ENCODE measurements around the gene REX1BD. TPM values are rescaled to one million over a fixed set of nuclear protein-coding genes. Genes with fewer than 3 reads are reported as not detected.

The REX1BD gene
- total and polyA plus RNA-seq, 2 donors (not counting 3 experiments of a cell fraction or from before 2014, with no cell fraction given), result 64.4 to 90.9 TPM

DNA sequence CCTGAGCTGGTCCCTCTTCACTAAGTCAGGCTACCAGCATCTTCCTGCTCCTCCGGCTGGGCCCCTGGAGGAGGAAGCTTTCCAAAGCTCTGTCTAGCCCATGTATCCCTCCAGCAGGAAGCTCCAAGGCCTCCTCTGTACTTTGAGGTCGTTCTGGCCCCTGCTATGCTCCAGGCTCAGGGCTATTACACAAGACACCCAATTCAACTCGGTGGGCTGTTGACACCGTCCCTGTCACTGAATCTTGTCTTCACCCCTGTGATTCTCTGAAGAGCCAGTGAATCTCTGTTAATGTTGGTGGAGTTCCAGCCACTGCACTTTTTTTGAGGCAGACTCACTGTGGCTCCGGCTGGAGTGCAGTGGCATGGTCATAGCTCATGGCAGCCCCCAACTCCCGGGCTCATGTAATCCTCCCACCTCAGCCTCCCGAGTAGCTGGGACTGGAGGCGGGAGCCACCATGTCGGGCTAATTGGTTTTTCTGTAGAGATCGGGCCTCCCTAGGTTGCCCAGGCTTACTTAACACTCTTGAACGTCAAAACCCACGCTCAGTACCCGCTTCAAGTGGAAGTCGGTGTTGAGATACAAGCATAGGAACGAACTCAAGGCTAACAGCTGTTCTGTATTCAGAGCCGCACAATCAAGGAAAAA lies 512 bp upstream of the REX1BD start:
- ChIA-PET POLR2A (no interaction called here), CTCF (interaction anchor here (0.8 to 3.4 kb wide), 15 partner anchors 9 to 352 kb away, joined by 3 to 24 read pairs (median 10); partner anchors contain the start of genes COPE, DDX49 and UBA52)
- Histone ChIP-seq H3K4me3 (replicated peaks in 1 of 3; ENCODE audit: insufficient read depth in 1 of 3, low read depth in 1 of 3, low read length in 3 of 3) (peak overlapping the region in 2 of 3 experiments; percentile 65 to 78), H3K79me2 (ENCODE audit: control insufficient read depth, insufficient read depth, low read length) (no peaks in the 10 kb centered on the region), H3K27ac (ENCODE audit: insufficient read depth, low read depth, low read length) (peak overlapping the region; percentile 6), H2AFZ (ENCODE audit: low read depth, low read length) (peak overlapping the region; percentile 92), H3K36me3 (ENCODE audit: control insufficient read depth in 2 of 2, extremely low read depth in 1 of 2, insufficient read depth in 2 of 2, low read length in 2 of 2) (peaks cover 0 to 2% of the 10 kb centered on the region in 2 experiments), H3K9me3 (replicated peaks; ENCODE audit: control insufficient read depth, insufficient read depth, low read length) (no peaks in the 10 kb centered on the region), H3K9ac (replicated peaks; ENCODE audit: extremely low read depth, insufficient read depth, low read length) (no peak overlapping the region), H3K4me2 (ENCODE audit: insufficient read depth, low read length) (peak overlapping the region; percentile 68), H3K9me1 (replicated peaks; ENCODE audit: control insufficient read depth, extremely low read depth, insufficient read depth, low read length) (no peaks in the 10 kb centered on the region), H3K4me1 (ENCODE audit: control insufficient read depth, extremely low read depth, insufficient read depth, low read length) (peaks cover 15% of the 10 kb centered on the region), H4K20me1 (replicated peaks; ENCODE audit: control insufficient read depth, extremely low read depth, insufficient read depth, low read length) (no peaks in the 10 kb centered on the region), H3K27me3 (ENCODE audit: control insufficient read depth in 2 of 2, insufficient read depth in 2 of 2, low read length in 2 of 2) (no peaks in the 10 kb centered on the region)
- BruUV-seq (replicated peaks), result no TSS peak
- dilution Hi-C loops (cut with MboI; ENCODE audit: extremely low pct_ligation_motif_present, low sequenced_read_pairs) (no loop called here), intact Hi-C loops (cut with micrococcal nuclease) (loop anchor here (1.0 kb wide), 2 partner anchors 17 to 62 kb away; partner anchors contain the start of gene UBA52)
- FAIRE-seq (peak; percentile 82), DNase-seq (ENCODE audit: low read depth, low spot score) (no peak)
- no peak for TF ChIP-seq POLR2A (IDR thresholded peaks at IDR 0.05; ENCODE audit: low read depth, low read length)
- TF ChIP-seq, protein P1, sequence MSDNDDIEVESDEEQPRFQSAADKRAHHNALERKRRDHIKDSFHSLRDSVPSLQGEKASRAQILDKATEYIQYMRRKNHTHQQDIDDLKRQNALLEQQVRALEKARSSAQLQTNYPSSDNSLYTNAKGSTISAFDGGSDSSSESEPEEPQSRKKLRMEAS (IDR thresholded peaks at IDR 0.05; ENCODE audit: insufficient read depth, insufficient read length), result no peak
- no peak for TF ChIP-seq EZH2 (IDR thresholded peaks at IDR 0.05; ENCODE audit: borderline replicate concordance, low read depth, low read length, severe bottlenecking)

DNA sequence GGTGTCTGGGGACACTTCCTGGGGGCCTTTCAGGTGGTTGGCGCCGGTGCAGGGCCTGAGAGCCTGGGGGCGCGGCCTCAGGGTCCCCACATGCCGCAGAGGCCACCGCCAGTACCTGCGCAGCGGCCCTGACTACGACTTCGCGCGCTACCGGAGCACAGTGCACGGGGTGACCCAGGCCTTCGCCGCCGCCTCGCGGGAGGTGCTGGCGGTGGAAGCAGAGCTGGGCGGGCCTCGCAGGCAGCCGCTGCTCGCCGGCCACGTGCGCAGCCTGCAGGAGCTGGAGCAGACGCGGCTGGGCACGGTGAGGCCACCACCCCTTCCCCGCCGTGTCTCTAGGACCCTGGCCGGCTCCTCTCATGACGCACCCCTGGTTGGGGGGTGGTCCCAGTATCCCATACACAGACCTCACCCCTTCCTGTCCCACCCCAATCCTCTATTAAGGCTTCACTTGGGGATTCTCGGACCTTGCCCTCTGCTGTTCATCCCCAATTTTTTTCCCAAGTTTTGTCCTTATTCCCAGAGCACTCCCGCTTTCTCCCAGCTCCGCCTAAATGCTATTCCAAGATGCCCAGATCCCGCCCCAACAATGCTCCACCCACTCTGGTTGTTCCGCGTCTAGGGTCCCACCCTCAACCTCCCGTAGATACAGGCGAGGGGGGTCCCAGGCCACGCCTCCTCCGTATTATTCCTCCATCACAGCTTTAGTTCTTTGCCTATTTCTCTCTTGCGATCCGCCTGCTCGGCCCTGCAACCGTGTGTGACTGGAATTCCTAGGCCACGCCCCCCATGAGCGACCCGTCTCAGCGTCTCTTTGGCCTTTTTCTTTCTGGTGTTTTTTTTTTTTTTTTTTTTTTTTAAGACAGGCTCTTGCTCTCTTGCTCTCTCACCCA lies 1.0 kb downstream of the REX1BD start:
- no peaks in the 10 kb centered on the region for H3K79me2 ChIP-seq (ENCODE audit: control insufficient read depth, insufficient read depth, low read length)
- H3K4me2 ChIP-seq (ENCODE audit: insufficient read depth, low read length), result peak overlapping the region; percentile 68
- no peaks in the 10 kb centered on the region for H3K9me3 ChIP-seq (replicated peaks; ENCODE audit: control insufficient read depth, insufficient read depth, low read length)
- peaks cover 0 to 2% of the 10 kb centered on the region in 2 experiments for H3K36me3 ChIP-seq (ENCODE audit: control insufficient read depth in 2 of 2, extremely low read depth in 1 of 2, insufficient read depth in 2 of 2, low read length in 2 of 2)
- peak overlapping the region; percentile 32 to 78 (median 65) for H3K4me3 ChIP-seq (replicated peaks in 1 of 3; ENCODE audit: insufficient read depth in 1 of 3, low read depth in 1 of 3, low read length in 3 of 3)
- BruUV-seq (replicated peaks), result no TSS peak
- ChIA-PET CTCF (interaction anchor here (0.6 to 3.4 kb wide), 34 partner anchors 9 to 330 kb away, joined by 3 to 24 read pairs (median 4); partner anchors contain the start of genes COPE, DDX49, ELL and KXD1), POLR2A (interaction anchor here (0.7 to 1.4 kb wide), 5 partner anchors 17 to 70 kb away, joined by 3 to 9 read pairs (median 3); partner anchors contain the start of gene UBA52)
- FAIRE-seq (peak; percentile 86), DNase-seq (ENCODE audit: low read depth, low spot score) (peak; percentile 54)
- H4K20me1 ChIP-seq (replicated peaks; ENCODE audit: control insufficient read depth, extremely low read depth, insufficient read depth, low read length), result no peaks in the 10 kb centered on the region
- peak overlapping the region; percentile 16 for H3K27ac ChIP-seq (ENCODE audit: insufficient read depth, low read depth, low read length)
- H3K9me1 ChIP-seq (replicated peaks; ENCODE audit: control insufficient read depth, extremely low read depth, insufficient read depth, low read length), result no peaks in the 10 kb centered on the region
- H3K4me1 ChIP-seq (ENCODE audit: control insufficient read depth, extremely low read depth, insufficient read depth, low read length), result peaks cover 18% of the 10 kb centered on the region
- TF ChIP-seq POLR2AphosphoS5 (IDR thresholded peaks at IDR 0.05; ENCODE audit: insufficient read depth, low read depth, low read length) (no peak), MYC (IDR thresholded peaks at IDR 0.05; ENCODE audit: low read depth, low read length) (peak; percentile 45), EZH2 (IDR thresholded peaks at IDR 0.05; ENCODE audit: borderline replicate concordance, low read depth, low read length, severe bottlenecking) (no peak), POLR2A (IDR thresholded peaks at IDR 0.05; ENCODE audit: low read depth, low read length) (no peak), JUN (IDR thresholded peaks at IDR 0.05; ENCODE audit: borderline replicate concordance, insufficient read depth, insufficient read length, low read depth) (no peak), GATA2 (IDR thresholded peaks at IDR 0.05; ENCODE audit: insufficient read depth, insufficient read length, low read depth, low read length) (no peak), FOS (IDR thresholded peaks at IDR 0.05; ENCODE audit: borderline replicate concordance, insufficient read depth, low read length) (no peak)
- TF ChIP-seq, protein P2, sequence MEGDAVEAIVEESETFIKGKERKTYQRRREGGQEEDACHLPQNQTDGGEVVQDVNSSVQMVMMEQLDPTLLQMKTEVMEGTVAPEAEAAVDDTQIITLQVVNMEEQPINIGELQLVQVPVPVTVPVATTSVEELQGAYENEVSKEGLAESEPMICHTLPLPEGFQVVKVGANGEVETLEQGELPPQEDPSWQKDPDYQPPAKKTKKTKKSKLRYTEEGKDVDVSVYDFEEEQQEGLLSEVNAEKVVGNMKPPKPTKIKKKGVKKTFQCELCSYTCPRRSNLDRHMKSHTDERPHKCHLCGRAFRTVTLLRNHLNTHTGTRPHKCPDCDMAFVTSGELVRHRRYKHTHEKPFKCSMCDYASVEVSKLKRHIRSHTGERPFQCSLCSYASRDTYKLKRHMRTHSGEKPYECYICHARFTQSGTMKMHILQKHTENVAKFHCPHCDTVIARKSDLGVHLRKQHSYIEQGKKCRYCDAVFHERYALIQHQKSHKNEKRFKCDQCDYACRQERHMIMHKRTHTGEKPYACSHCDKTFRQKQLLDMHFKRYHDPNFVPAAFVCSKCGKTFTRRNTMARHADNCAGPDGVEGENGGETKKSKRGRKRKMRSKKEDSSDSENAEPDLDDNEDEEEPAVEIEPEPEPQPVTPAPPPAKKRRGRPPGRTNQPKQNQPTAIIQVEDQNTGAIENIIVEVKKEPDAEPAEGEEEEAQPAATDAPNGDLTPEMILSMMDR (IDR thresholded peaks at IDR 0.05; ENCODE audit: extremely low read depth in 1 of 2, insufficient read depth in 1 of 2, low read depth in 1 of 2, low read length in 2 of 2), result peak in 1 of 2 donors; percentile 37
- TF ChIP-seq, protein P1 (IDR thresholded peaks at IDR 0.05; ENCODE audit: insufficient read depth, insufficient read length), result peak; percentile 84
- peak overlapping the region; percentile 56 for H3K9ac ChIP-seq (replicated peaks; ENCODE audit: extremely low read depth, insufficient read depth, low read length)
- intact Hi-C loops (cut with micrococcal nuclease), result loop anchor here (1.0 kb wide), 2 partner anchors 67 to 330 kb away; partner anchors contain the start of genes COPE, DDX49 and ELL
- dilution Hi-C loops (cut with MboI; ENCODE audit: extremely low pct_ligation_motif_present, low sequenced_read_pairs), result no loop called here
- no peaks in the 10 kb centered on the region for H3K27me3 ChIP-seq (ENCODE audit: control insufficient read depth in 2 of 2, insufficient read depth in 2 of 2, low read length in 2 of 2)
- H2AFZ ChIP-seq (ENCODE audit: low read depth, low read length), result peak overlapping the region; percentile 92
